HuH-7.5 (cell line): Measurements from ENCODE around the gene GGN.
"Not testable (repeated sequence)": the region's sequence is repeated elsewhere in the genome, so short reads cannot be mapped to it uniquely, and the experiment has no call there.

Experiments used
- DNase-seq: peaks from one replicate; pipeline ENCODE4 v3.0.0; 2011; ENCODE audit warnings: low spot score

Gene GGN

DNA sequence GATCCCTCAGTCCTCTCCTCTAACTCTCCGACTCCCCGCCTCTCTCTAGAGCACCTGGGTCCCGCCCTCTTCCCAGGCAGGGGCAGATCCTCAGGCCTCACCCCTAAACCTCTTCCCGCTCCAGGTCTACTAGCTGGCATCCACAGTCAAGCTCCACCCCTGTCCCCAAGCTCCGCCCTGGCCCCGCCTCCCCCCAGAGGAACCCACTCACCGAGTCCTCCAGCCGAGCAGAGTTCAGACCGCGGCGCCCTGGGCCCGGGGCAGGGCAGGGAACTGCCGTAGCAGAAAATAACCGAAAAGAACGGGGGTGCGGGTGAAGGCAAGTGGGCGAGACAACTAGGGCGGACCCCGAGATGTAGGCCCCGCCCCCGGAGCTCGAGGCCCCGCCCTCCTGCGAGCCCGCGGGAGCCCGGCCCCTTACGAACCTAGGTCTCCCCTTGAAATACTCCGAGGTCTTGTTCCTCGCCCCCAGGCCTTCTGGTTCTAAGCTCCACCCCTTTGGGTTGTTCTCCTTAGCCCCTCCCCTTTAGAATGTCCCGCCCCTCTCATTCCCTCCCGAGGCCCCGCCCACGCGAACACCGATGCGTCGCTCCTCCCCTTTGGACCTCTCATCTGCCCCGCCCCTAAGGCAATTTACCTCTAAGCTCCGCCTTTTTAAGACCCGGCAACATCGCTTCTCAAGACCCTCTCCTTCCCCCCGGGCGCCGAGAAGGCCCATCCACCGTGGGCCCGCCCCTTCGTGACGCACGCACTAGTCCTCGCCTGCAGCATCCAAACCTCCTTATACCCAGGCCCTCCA is at the start of gene GGN:
GGN (minus strand) TSS at position 485 of the 799 bp plus-strand sequence. CDS start 773 bp downstream, outside the sequence.
- DNase-seq: peak; percentile 98

- no peak for DNase-seq
Measured at GRCh38 chr19:38437295-38437694, 49.5 kb upstream of the GGN start.

DNA sequence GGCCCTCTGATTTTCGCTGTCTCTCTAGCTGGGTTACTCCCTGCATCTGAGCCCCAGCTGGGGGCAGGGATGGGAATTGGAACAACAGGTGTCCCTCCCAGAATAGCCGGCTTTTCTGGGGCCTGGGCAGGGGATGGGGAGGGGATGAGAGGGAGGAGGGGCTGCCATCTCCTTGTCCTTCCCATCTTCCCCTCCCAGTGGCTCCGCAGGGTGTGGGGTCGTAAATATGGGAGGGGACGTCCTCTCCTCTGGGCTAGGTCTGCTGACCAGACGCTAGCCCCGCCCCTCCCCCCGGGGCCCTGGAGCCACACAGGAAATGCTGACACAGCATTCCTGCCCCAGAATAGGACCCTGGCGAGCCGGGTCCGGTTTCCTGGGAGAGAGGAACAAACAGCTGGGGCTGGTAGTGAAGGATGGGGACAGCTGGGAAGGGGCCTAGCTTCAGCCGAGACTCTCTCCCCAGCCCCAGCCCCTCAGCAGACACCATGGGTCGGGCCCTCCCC is 46.8 kb upstream of the GGN start:
- no peak for DNase-seq

DNA sequence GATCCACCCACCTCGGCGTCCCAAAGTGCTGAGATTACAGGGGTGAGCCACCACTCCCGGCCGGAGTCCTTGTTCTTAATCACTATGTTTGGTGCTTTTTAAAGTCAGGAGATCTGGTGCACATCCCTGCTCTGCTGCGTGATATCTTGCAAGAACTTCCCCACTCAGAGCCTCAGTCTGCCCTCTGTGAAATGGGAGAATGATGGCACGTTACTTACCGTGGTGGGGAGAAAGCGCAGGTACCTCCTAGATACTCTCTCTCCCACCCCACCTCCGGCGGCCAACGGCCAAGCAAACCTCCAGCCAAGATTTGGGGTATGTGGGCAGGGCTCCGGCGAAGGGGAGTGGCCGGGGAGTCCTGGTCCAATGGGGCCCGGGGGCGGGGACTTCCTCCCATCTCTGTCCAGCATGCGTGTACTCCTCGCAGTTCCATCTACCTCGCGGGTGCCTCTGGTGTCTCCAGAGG is 45.5 kb upstream of the GGN start, which contains the start of gene RYR1:
RYR1 (plus strand) TSS at position 424 of the 466 bp plus-strand sequence. CDS start 139 bp downstream, outside the sequence.
- DNase-seq: no peak

DNA sequence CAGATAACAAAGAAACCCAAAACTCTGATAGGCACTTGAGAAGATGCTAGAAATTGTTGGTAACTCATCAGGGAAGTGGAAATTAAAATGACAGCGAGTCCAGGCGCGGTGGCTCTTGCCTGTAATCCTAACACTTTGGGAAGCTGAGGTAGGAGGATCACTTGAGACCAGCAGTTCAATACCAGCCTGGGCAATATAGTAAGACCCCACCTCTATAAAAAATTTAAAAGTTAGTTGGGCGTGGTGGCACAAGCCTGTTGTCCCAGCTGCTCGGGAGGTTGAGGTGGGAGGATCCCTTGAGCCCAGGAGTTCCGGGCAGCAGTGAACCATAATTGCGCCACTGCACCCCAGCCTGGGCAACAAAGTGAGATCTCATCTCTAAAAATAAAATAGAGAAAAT is 43.1 kb upstream of the GGN start:
- no peak for DNase-seq

- no peak for DNase-seq
Measured at GRCh38 chr19:38429811-38430156, 42.0 kb upstream of the GGN start.

DNA sequence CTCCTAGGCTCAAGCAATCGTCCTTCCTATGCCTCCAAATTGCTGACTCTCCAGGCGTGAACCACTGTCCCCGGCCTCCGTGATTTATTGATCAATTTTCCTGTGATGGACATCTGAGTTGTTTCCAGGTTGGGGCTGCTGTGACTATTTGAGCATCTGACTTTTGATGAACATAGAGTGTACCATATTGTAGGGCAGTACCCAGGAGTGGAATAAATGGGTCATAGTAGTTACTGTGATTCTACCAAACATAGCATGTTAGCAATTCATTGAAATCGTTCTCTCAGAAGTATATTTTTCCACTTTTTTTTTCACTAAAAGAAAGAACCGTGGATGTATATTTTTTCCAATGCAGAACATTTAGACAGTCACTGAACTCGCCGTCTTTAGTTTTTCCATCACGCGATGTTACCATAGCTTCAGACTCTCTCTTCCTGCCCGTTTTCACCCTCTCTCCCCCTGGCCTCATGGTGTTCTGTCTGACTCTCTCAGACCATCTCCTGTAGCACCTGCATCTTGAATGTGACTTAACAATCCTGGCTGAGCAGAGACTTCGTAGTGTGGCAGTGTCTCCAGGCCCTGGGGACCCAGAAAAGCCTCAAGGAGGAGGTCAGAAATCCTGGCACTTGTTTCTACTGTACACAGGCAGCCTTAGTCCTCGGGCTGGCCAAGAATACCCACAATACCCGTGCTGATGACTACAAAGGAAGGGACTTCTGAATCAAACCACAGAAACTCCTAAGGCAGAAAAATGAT is 41.4 kb upstream of the GGN start:
- no peak for DNase-seq

DNA sequence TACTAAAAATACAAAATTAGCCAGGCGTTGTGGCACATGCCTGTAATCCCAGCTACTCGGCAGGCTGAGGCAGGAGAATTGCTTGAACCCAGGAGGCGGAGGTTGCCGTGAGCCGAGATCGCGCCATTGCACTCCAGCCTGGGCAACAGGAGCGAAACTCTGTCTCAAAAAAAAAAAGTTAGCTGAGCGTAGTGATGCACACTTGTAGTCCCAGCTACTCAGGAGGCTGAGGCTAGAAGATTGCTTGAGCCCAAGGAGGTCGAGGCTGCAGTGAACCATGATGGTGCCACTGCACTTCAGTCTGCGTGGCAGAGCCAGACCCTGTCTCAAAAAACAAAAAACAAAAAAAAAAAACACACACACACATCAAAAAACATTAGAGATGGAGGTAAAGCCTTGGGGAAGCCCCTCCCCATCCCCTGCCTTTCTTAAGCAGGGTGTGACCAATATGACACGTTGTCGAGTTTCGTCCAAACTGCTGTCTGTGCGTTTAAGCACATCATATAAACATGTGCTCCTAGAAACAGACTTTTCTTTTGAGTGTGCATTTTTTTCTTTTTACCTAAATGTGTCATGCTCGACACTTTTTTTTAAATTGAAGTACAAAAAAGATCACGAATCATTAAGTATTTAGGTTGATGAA is 39.3 kb upstream of the GGN start:
- DNase-seq: not testable (repeated sequence)

DNA sequence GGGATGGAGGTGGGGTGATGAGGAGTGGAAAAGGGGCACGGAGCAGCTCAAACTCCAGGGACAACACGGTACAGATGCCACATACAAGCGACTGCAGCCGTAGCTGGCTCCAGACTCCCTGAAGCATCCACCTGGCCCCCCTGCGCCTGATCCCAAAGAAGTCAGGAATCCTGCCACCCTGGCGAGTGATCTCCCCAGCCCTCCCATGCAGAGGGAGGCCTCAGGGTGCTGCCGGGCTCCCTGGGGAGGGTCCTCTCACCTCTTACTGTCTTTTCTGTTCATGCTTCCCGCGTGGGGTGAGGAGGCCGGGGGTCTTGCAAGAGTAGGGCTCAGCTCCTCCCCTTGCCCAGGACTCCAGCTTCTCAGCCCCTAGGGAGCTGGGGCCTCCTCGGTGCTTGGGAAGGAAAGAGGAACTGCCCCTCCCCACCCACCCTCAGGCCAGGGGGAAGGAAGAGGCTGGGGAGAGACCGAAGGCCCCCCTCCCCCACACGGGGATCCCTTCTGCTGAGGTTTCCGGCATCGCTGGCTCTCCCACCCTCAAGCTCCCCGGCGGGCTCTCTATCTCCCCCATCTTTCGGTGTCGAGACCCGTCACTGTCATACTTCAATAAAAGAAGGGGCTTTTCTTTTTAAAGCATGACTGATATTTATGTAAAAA is 38.1 kb upstream of the GGN start, which contains the start of gene RASGRP4:
RASGRP4 (minus strand) TSS at position 410 of the 657 bp plus-strand sequence; CDS start at position 282, 128 bp downstream.
- no peak for DNase-seq

- no peak for DNase-seq
Measured at GRCh38 chr19:38425222-38425809, 37.5 kb upstream of the GGN start.

- no peak for DNase-seq
Measured at GRCh38 chr19:38424272-38424671, 36.4 kb upstream of the GGN start.

GRCh38 chr19:38422438-38422837 is 34.6 kb upstream of the GGN start:
- no peak for DNase-seq

- no peak for DNase-seq
Measured at GRCh38 chr19:38421856-38422255, 34.0 kb upstream of the GGN start.

DNA sequence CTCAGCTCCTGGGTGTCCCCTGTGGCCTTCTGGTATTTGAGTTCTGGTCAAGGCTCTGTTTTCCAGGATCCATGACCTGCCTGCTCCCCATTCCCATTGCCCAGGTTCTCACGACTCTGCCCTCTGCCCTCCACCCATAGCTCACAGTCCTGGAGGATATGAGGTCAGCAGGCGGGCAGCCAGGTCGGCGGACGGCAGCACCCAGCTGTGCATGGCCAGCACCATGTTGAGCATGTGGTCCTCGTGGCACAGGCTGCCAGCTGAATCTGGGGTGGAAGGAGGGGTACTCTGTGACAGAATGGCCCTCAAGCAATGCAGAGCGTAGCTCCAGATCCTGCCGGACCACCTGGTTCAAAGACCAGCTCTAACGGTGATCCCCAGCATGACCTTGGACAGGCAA is 33.1 kb upstream of the GGN start:
- no peak for DNase-seq

GRCh38 chr19:38417544-38418506 is 30.0 kb upstream of the GGN start:
- no peak for DNase-seq

GRCh38 chr19:38417146-38417543 is 29.3 kb upstream of the GGN start:
- DNase-seq: no peak

DNA sequence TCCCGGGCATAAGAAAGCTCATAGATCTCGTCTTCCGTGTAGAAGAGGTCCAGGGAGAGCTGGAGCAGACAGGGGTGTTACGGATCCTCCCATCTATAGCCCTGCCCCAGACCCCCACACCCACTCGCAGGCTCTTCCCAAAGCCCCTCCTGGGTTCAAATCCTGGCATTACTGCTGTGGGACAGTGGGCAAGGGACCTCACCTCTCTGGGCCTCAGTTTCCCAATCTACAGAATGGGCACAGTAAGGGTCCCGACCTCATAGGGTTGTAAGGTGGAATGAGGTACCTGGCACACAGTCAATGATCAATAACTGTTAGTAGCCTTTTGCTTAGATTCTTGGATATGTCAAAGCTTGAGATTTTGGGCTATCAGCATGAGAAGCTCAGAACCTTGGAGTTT is 25.6 kb upstream of the GGN start:
- no peak for DNase-seq

GRCh38 chr19:38412961-38413360 is 25.1 kb upstream of the GGN start:
- no peak for DNase-seq

DNA sequence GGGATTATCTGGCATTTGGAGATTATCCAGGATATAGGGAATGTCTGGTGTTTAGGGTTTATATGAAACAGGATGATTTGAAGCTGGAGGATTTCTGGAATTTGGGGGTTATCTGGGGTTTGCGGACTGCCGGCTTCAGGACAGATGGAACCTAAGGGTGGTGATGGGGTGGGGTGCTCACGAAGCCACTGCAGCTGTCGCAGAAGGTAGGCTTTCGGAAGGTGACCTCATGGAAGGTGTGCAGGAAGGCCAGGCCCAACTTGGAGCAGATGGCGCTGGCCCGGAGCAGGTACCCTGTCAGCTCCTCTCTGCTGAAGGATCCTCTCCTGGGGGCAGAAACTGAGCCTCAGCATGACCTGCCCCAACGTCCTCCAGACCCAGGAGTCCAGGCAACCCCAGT is 24.7 kb upstream of the GGN start:
- no peak for DNase-seq

GRCh38 chr19:38411898-38412297 is 24.1 kb upstream of the GGN start:
- DNase-seq: not testable (repeated sequence)
